Left forelimb (tissue), 1 donor: ENCODE data around the gene SH3PXD2A.

Experiments used
- DNase-seq: peaks from one replicate; pipeline ENCODE4 v3.0.0-alpha.2; 2018; ENCODE audit warnings: low spot score

SH3PXD2A gene

GRCh38 chr10:103855424-103855823, at the start of gene SH3PXD2A:
SH3PXD2A (minus strand) TSS chr10:103855576; CDS start chr10:103855266, 310 bp downstream.
- DNase-seq, result peak; percentile 82

- no peak for DNase-seq
Measured at GRCh38 chr10:103901299-103901698, 45.9 kb upstream of the SH3PXD2A start.

- DNase-seq, result no peak
Measured at GRCh38 chr10:103899312-103899711, 43.9 kb upstream of the SH3PXD2A start.

GRCh38 chr10:103897241-103897774, 41.9 kb upstream of the SH3PXD2A start:
- DNase-seq, result no peak

GRCh38 chr10:103896225-103896624, 40.8 kb upstream of the SH3PXD2A start:
- DNase-seq, result no peak

- DNase-seq, result no peak
Measured at GRCh38 chr10:103895411-103896186, 40.2 kb upstream of the SH3PXD2A start.

- no peak for DNase-seq
Measured at GRCh38 chr10:103894441-103894864, 39.1 kb upstream of the SH3PXD2A start.

GRCh38 chr10:103893817-103894216, 38.4 kb upstream of the SH3PXD2A start:
- no peak for DNase-seq

- no peak for DNase-seq
Measured at GRCh38 chr10:103892181-103892580, 36.8 kb upstream of the SH3PXD2A start.

- DNase-seq, result no peak
Measured at GRCh38 chr10:103890688-103891087, 35.3 kb upstream of the SH3PXD2A start.

GRCh38 chr10:103890194-103890658, 34.9 kb upstream of the SH3PXD2A start:
- DNase-seq, result no peak

GRCh38 chr10:103889121-103889720, 33.8 kb upstream of the SH3PXD2A start:
- no peak for DNase-seq

GRCh38 chr10:103888113-103888841, 32.9 kb upstream of the SH3PXD2A start:
- peak; percentile 73 for DNase-seq

GRCh38 chr10:103885617-103886016, 30.2 kb upstream of the SH3PXD2A start:
- no peak for DNase-seq

GRCh38 chr10:103884681-103885139, 29.3 kb upstream of the SH3PXD2A start:
- no peak for DNase-seq

- no peak for DNase-seq
Measured at GRCh38 chr10:103882285-103883007, 27.1 kb upstream of the SH3PXD2A start.

GRCh38 chr10:103881416-103882284, 26.3 kb upstream of the SH3PXD2A start:
- DNase-seq, result no peak

GRCh38 chr10:103879831-103880230, 24.5 kb upstream of the SH3PXD2A start:
- no peak for DNase-seq

GRCh38 chr10:103879409-103879808, 24.0 kb upstream of the SH3PXD2A start:
- DNase-seq, result no peak

GRCh38 chr10:103877861-103878260, 22.5 kb upstream of the SH3PXD2A start:
- DNase-seq, result no peak

- no peak for DNase-seq
Measured at GRCh38 chr10:103876155-103876554, 20.8 kb upstream of the SH3PXD2A start.
